Motor neuron (in vitro differentiated cells): ENCODE data around the gene THAP11. TPM values are rescaled to one million over a fixed set of nuclear protein-coding genes. Genes with fewer than 3 reads are reported as not detected.

Experiments
- ATAC-seq, 8 experiments: fragments of 200-7000 bp; cut with Tn5 transposase; replicated peaks in 6 of 8; 2 replicates each; pipeline ENCODE4 v1.8.0; 2021; ENCODE audit warnings: mild to moderate bottlenecking in 8 of 8, moderate library complexity in 8 of 8
- H3K27ac ChIP-seq, 2 donors: fragments of 250-450 bp; sonication (Bioruptor Pico); 2 replicates each; pipeline ENCODE4 v1.9.0; 2021; ENCODE audit warnings: antibody characterized with exemption in 2 of 2, mild to moderate bottlenecking in 2 of 2, moderate library complexity in 1 of 2
- H3K4me1 ChIP-seq, 2 donors: fragments of 250-450 bp; sonication (Bioruptor Pico); replicated peaks in 1 of 2; 2 replicates each; pipeline ENCODE4 v1.6.1; 2021; ENCODE audit warnings: antibody characterized with exemption in 2 of 2, mild to moderate bottlenecking in 2 of 2, moderate library complexity in 1 of 2
- H3K4me3 ChIP-seq, 5 donors: fragments of 250-450 bp; sonication (Bioruptor Pico); 2 replicates each; pipeline ENCODE4 v1.9.0; 2021; ENCODE audit warnings: antibody characterized with exemption in 5 of 5, mild to moderate bottlenecking in 5 of 5, moderate library complexity in 4 of 5
- WGBS, 10 experiments: fragments of 450-650 bp; shearing (Covaris generic); methylation state at CpG; one replicate each; pipeline ENCODE4 v1.0.0; 2022; 5-methylcytosine and 5-hydroxymethylcytosine counted together
- in situ Hi-C, 9 experiments: fragments of 400-800 bp; cut with MboI; loops; one replicate each; pipeline ENCODE4 v1.15.0; 2021; ENCODE audit warnings: low sequenced_read_pairs in 9 of 9, low pct_unique_long_range_greater_than_20kb in 2 of 9; ENCODE audit not compliant: unreplicated experiment in 9 of 9
- total RNA-seq, 8 experiments: library from RNA; unstranded; fragments of 300-600 nt; gene quantifications; 2 replicates each; pipeline versions ENCODE4 v1.2.3 to v1.2.4, GENCODE V29; 2022

THAP11 gene
- total RNA-seq, 8 experiments from 2014 or later: 17.6 to 26.9 (median 23.1) TPM

- 0 to 60% (median 29%) methylated on average over 1 to 4 of the region's 72 CpGs; no CpG with 5 or more reads in 5 of the 10 experiments for WGBS, 10 experiments
Observed at GRCh38 chr16:67872631-67873434, 30.7 kb downstream of the THAP11 start, which contains the start of gene EDC4. TSS of gene EDC4 (plus strand) at chr16:67873052. CDS start at chr16:67873262, 210 bp downstream.

GRCh38 chr16:67873435-67874370 is 31.6 kb downstream of the THAP11 start:
- ATAC-seq: peak in 3 of 8 experiments; percentile 15 to 36 (median 20)
- WGBS, 10 experiments: 7 to 80% (median 23%) methylated on average over 1 to 13 of the region's 23 CpGs; no CpG with 5 or more reads in 2 of the 10 experiments

More at GRCh38 chr16:67872631-67873434, 30.7 kb downstream of the THAP11 start, which contains the start of gene EDC4:
- in situ Hi-C loops: no loop called here
- peak within 1 kb of the TSS; percentile 73 to 79 for H3K27ac ChIP-seq
- H3K4me3 ChIP-seq: peak within 1 kb of the TSS; percentile 72 to 99 (median 91)
- H3K4me1 ChIP-seq: peaks cover 11 to 14% of the 10 kb centered on the region in 2 donors
- ATAC-seq: peak; percentile 86 to 94 (median 90)

DNA sequence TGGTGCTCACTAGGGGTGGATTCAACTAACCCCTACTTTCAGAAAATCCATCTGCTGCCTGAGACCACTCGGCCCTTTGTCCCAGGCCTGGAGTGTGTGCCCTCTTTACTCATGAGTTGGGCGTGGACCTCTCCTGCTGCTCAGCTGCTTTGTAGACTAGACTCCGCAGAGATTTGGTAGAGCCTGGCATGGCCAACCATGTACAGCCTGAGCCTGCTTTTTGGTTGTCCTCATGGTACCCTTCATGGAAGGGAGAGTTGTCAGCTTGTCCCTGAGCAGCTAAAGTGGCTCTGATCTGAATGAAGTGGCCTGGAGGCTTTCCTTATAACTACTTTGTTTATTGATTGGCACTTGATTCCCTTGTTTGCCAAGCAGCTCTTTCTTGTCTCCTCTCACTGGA is 32.3 kb downstream of the THAP11 start:
- Histone ChIP-seq H3K4me3 (peak overlapping the region; percentile 72 to 99 (median 91)), H3K27ac (no peak overlapping the region), H3K4me1 (peaks cover 11 to 14% of the 10 kb centered on the region in 2 donors)
- ATAC-seq: no peak
- in situ Hi-C loops: no loop called here
- whole genome bisulfite sequencing, 10 experiments: 75 to 100% (median 80%) methylated on average over 1 to 2 of the region's 3 CpGs; no CpG with 5 or more reads in 7 of the 10 experiments

More at GRCh38 chr16:67873435-67874370, 31.6 kb downstream of the THAP11 start:
- peak overlapping the region; percentile 72 to 99 (median 91) for H3K4me3 ChIP-seq
- H3K4me1 ChIP-seq: peaks cover 11 to 14% of the 10 kb centered on the region in 2 donors
- H3K27ac ChIP-seq: peak overlapping the region; percentile 73 to 79
- in situ Hi-C loops: no loop called here

DNA sequence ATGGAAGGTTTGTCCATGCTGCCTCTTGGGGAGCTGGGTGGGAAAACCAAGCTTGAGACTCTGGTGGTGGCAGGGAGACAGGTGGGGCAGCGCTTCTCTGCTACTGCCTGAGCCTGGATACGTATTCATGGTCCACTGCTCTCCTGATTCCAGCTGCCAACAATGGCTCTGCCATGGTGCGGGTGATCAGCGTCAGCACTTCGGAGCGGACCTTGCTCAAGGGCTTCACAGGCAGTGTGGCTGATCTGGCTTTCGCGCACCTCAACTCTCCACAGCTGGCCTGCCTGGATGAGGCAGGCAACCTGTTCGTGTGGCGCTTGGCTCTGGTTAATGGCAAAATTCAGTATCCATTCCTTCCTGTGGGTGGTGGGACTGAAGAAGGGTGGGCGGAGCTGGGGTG is 34.9 kb downstream of the THAP11 start:
- 80 to 100% (median 100%) methylated on average over 1 to 8 of the region's 11 CpGs; no CpG with 5 or more reads in 5 of the 10 experiments for WGBS, 10 experiments
- H3K27ac ChIP-seq: no peak overlapping the region
- ATAC-seq: no peak
- in situ Hi-C loops: no loop called here
- H3K4me1 ChIP-seq: peaks cover 11 to 14% of the 10 kb centered on the region in 2 donors
- no peak overlapping the region for H3K4me3 ChIP-seq

DNA sequence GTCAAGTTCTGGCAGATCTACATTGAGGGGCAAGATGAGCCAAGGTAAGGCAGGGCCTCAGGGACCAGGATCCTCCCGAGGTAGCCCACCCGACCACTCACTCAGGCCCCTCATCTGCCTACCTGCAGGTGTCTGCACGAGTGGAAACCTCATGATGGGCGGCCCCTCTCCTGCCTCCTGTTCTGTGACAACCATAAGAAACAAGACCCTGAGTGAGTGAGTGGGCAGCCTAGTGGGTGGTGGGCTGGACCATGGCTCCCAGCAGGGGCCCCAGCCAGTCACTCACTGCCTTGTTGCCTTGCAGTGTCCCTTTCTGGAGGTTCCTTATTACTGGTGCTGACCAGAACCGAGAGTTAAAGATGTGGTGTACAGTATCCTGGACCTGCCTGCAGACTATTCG is 36.1 kb downstream of the THAP11 start:
- 60 to 100% (median 79%) methylated on average over 1 to 6 of the region's 6 CpGs; no CpG with 5 or more reads in 5 of the 10 experiments for WGBS, 10 experiments
- H3K27ac ChIP-seq: no peak overlapping the region
- in situ Hi-C loops: no loop called here
- H3K4me1 ChIP-seq: peaks cover 11% of the 10 kb centered on the region in 2 donors
- ATAC-seq: no peak
- H3K4me3 ChIP-seq: no peak overlapping the region

DNA sequence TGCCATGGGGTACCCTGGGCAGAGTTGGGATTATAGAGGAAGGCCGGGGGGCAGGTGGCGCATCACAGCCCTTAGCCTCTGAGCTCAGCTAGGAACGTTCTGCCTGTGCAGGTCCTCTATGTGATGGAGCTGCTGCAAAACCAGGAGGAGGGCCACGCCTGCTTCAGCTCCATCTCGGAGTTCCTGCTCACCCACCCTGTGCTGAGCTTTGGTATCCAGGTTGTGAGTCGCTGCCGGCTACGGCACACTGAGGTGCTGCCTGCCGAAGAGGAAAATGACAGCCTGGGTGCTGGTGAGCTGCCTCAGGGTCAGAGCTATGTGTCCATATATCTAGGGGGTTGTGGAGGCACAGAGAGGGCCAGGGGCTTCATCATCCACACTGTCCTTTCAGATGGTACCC is 36.7 kb downstream of the THAP11 start:
- peaks cover 10 to 11% of the 10 kb centered on the region in 2 donors for H3K4me1 ChIP-seq
- 80 to 100% (median 97%) methylated on average over 1 to 6 of the region's 9 CpGs; no CpG with 5 or more reads in 6 of the 10 experiments for WGBS, 10 experiments
- no peak for ATAC-seq
- no peak overlapping the region for H3K27ac ChIP-seq
- H3K4me3 ChIP-seq: no peak overlapping the region
- in situ Hi-C loops: no loop called here

DNA sequence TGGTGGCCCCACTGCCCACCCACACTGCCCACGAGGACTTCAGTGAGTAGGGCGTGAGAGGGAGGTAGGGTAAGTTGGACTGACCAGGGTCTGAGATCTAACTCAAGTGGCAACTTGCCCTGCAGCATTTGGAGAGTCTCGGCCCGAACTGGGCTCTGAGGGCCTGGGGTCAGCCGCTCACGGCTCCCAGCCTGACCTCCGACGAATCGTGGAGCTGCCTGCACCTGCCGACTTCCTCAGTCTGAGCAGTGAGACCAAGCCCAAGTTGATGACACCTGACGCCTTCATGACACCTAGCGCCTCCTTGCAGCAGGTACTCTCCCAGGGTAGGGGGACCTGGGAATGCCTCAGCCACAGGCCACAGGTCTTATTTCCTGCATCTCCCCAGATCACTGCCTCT is 37.3 kb downstream of the THAP11 start:
- Histone ChIP-seq H3K27ac (no peak overlapping the region), H3K4me3 (no peak overlapping the region), H3K4me1 (peaks cover 4 to 6% of the 10 kb centered on the region in 2 donors)
- in situ Hi-C loops: no loop called here
- WGBS, 10 experiments: 92 to 100% methylated on average over 2 to 8 of the region's 12 CpGs; no CpG with 5 or more reads in 8 of the 10 experiments
- ATAC-seq: no peak

DNA sequence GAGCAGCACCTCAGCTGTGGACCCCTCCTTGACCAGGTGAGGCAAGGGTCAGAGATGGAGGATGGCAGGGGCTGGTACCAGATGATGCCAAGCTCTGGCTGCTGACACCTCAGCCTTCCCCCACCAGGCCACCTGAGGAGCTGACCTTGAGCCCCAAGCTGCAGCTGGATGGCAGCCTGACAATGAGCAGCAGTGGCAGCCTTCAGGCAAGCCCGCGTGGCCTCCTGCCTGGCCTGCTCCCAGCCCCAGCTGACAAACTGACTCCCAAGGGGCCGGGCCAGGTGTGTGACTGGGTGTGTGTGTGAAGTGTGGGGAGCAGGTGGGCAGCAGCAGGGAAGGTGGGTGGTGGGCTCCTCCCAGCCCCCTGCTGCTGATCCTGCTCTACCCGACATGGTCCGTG is 37.8 kb downstream of the THAP11 start:
- Histone ChIP-seq H3K27ac (no peak overlapping the region), H3K4me1 (peaks cover 2% of the 10 kb centered on the region in 2 donors), H3K4me3 (no peak overlapping the region)
- in situ Hi-C loops: no loop called here
- ATAC-seq: no peak
- 60 to 100% (median 80%) methylated on average over 1 to 3 of the region's 5 CpGs; no CpG with 5 or more reads in 5 of the 10 experiments for WGBS, 10 experiments

GRCh38 chr16:67880584-67880983 is 38.5 kb downstream of the THAP11 start:
- in situ Hi-C loops: no loop called here
- peaks cover 2 to 6% of the 10 kb centered on the region in 2 donors for H3K4me1 ChIP-seq
- ATAC-seq: no peak
- no peak overlapping the region for H3K27ac ChIP-seq
- no peak overlapping the region for H3K4me3 ChIP-seq
- 87 to 100% (median 100%) methylated on average over 1 to 3 of the region's 13 CpGs; no CpG with 5 or more reads in 7 of the 10 experiments for WGBS, 10 experiments

DNA sequence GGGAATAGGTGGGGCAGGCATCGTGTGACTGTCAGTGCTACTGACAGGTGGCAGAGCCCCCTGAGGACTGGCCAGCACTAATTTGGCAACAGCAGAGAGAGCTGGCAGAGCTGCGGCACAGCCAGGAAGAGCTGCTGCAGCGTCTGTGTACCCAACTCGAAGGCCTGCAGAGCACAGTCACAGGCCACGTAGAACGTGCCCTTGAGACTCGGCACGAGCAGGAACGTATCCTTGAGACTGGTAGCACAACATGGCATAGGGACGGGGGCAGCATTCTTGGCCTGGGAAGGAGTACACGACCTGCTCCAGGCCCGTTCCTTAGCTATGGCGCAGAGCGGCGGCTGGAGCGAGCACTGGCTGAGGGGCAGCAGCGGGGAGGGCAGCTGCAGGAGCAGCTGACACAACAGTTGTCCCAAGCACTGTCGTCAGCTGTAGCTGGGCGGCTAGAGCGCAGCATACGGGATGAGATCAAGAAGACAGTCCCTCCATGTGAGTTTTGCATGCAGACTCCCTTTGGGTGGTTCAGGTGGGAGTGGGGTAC is 39.6 kb downstream of the THAP11 start:
- Histone ChIP-seq H3K27ac (no peak overlapping the region), H3K4me1 (peaks cover 2 to 6% of the 10 kb centered on the region in 2 donors), H3K4me3 (no peak overlapping the region)
- in situ Hi-C loops: no loop called here
- no peak for ATAC-seq
- 94 to 100% (median 98%) methylated on average over 1 to 6 of the region's 21 CpGs; no CpG with 5 or more reads in 6 of the 10 experiments for WGBS, 10 experiments

- ATAC-seq: no peak
- 0 to 100% (median 88%) methylated on average over 1 to 10 of the region's 18 CpGs; no CpG with 5 or more reads in 3 of the 10 experiments for WGBS, 10 experiments
- peaks cover 2 to 6% of the 10 kb centered on the region in 2 donors for H3K4me1 ChIP-seq
- in situ Hi-C loops: no loop called here
- no peak overlapping the region for H3K27ac ChIP-seq
- no peak overlapping the region for H3K4me3 ChIP-seq
Observed at GRCh38 chr16:67882374-67883145, 40.4 kb downstream of the THAP11 start.
